Kidney epithelial cell (primary cell): ENCODE results near the gene PIM3. TPM values are rescaled to one million over a fixed set of nuclear protein-coding genes. Genes with fewer than 3 reads are reported as not detected.

Experiments
- DNase-seq: peaks from one replicate; pipeline ENCODE4 v3.0.0-alpha.2; 2010; ENCODE audit warnings: low read depth
- H3K27me3 ChIP-seq: 2 replicates; pipeline ENCODE4 v1.6.0; 2011; ENCODE audit warnings: low read length; ENCODE audit not compliant: control insufficient read depth, insufficient read depth
- H3K36me3 ChIP-seq: 2 replicates; pipeline ENCODE4 v1.5.1; 2011; ENCODE audit warnings: low read length; ENCODE audit not compliant: control insufficient read depth, insufficient read depth
- H3K4me3 ChIP-seq: 2 replicates; pipeline ENCODE4 v1.5.1; 2011; ENCODE audit warnings: low read depth, mild to moderate bottlenecking, control low read depth, low read length
- total RNA-seq: library from RNA; depleted of rRNA; stranded (reverse); fragments of >200 nt; gene quantifications from 2 replicates; pipeline ENCODE4 v1.2.3, GENCODE V29; 2015
- TF ChIP-seq, protein P1 (sequence below): IDR thresholded peaks from 2 replicates; pipeline ENCODE4 v1.5.1; 2011; ENCODE audit warnings: mild to moderate bottlenecking, moderate library complexity, low read length, control low read depth, inconsistent platforms; ENCODE audit not compliant: insufficient read depth, poor library complexity, severe bottlenecking

Gene PIM3
- total RNA-seq: 66.9 and 77.3 TPM in 2 replicates

DNA sequence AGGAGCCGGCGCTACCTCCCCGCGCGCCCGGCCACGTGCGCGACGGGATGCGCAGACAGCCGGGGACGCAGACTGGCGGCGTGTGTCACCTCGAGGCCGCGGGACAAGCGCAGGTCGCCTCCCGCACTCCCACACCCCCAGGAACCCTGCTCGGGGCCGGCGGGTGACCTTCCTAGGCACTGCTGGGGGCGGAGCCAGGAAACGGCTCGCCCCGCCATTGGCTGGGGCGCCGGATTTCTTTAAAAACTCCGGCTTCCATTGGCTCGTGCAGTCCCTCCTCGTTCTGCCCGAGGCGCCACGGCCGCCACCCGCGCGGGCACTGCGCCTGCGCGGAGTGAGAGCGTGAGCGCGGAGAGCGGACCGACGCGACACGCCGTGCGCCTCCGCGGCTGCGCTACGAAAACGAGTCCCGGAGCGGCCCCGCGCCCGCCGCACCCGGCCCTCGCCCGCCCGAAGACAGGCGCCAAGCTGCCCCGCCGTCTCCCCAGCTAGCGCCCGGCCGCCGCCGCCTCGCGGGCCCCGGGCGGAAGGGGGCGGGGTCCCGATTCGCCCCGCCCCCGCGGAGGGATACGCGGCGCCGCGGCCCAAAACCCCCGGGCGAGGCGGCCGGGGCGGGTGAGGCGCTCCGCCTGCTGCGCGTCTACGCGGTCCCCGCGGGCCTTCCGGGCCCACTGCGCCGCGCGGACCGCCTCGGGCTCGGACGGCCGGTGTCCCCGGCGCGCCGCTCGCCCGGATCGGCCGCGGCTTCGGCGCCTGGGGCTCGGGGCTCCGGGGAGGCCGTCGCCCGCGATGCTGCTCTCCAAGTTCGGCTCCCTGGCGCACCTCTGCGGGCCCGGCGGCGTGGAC, at the start of gene PIM3:
TSS of gene PIM3 (plus strand) at position 614 of the 846 bp plus-strand sequence. CDS start at position 790, 176 bp downstream.
- peak within 1 kb of the TSS; percentile 80 for H3K4me3 ChIP-seq
- DNase-seq: peak; percentile 58
- peaks cover 6% of the 10 kb centered on the region for H3K36me3 ChIP-seq
- no peaks in the 10 kb centered on the region for H3K27me3 ChIP-seq
- TF ChIP-seq, protein P1, sequence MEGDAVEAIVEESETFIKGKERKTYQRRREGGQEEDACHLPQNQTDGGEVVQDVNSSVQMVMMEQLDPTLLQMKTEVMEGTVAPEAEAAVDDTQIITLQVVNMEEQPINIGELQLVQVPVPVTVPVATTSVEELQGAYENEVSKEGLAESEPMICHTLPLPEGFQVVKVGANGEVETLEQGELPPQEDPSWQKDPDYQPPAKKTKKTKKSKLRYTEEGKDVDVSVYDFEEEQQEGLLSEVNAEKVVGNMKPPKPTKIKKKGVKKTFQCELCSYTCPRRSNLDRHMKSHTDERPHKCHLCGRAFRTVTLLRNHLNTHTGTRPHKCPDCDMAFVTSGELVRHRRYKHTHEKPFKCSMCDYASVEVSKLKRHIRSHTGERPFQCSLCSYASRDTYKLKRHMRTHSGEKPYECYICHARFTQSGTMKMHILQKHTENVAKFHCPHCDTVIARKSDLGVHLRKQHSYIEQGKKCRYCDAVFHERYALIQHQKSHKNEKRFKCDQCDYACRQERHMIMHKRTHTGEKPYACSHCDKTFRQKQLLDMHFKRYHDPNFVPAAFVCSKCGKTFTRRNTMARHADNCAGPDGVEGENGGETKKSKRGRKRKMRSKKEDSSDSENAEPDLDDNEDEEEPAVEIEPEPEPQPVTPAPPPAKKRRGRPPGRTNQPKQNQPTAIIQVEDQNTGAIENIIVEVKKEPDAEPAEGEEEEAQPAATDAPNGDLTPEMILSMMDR: no peak

DNA sequence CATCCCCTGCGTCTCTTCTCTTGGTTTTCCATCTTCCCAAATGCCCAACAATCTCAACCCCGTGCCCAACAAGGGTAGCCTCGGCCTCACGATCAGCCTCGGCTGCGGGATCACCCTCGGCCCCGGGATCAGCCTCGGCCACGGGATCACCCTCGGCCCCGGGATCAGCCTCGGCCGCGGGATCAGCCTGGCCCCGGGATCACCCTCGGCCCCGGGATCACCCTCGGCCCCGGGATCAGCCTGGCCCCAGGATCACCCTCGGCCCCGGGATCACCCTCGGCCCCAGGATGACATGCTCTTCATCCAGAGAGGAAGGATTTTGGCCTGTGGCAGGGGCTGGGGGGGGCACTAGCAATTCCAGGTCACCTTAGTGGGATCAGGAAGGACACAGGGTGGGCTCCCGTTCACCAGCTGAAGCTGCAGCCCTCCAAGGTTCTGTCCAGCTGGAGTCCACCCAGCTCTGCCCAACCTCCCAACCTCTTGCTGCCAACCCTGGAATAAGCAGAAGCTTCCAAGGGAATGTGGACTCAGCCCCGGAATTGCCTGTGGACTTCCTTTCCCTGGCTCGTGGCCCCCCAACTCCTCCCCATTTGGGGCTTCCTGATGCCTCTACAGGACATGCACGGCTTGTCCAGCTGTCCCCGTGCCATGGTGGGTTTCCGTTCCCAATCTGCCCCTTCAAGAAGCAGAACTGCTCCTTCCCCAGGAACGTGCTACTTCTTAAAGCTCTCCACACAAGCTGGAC, 48.5 kb upstream of the PIM3 start:
- no peaks in the 10 kb centered on the region for H3K27me3 ChIP-seq
- no peak overlapping the region for H3K4me3 ChIP-seq
- no peak for DNase-seq
- H3K36me3 ChIP-seq: peaks cover 1% of the 10 kb centered on the region
- TF ChIP-seq, protein P1: no peak

DNA sequence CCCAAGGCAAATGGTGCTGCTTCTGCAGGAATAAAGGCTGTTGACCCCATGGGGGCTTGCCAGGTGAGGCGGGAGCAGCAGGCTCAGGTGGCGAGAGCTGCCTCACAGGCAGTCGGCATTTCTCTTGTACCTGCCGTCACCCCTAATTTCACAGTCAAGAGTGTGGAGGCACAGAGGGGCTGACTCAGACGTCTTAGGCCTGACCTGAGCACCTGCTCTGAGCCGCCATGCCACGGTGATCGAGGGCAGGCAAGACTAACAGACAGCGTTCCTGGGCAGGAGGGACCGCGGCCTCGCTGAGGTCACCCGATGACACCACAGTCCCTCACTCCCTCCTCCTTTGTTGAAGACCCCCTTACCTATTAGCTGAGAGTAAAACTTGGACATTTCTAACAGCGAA, 47.5 kb upstream of the PIM3 start:
- DNase-seq: no peak
- H3K36me3 ChIP-seq: peaks cover 1% of the 10 kb centered on the region
- H3K4me3 ChIP-seq: no peak overlapping the region
- H3K27me3 ChIP-seq: no peaks in the 10 kb centered on the region
- TF ChIP-seq, protein P1: no peak

DNA sequence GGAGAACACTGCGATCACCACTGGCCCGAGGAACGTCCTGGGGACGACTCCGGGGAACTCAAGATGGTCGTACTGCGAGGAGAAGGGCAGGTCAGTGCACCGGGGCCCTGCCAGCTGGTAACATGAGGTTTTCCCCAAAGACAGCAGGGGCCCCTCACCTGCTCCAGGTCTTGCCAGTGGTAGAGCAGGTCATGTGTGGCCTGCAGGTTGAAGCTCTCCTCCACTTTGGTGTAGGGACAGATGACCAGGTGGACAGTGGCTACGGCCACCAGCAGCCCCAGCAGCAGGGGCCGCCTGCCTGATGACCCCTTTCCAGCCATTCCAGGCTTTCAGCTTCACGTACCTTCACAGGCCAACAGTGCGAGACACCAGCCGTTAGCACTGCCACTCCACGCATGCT, 47.1 kb upstream of the PIM3 start:
- TF ChIP-seq, protein P1: no peak
- H3K36me3 ChIP-seq: peaks cover 1% of the 10 kb centered on the region
- H3K27me3 ChIP-seq: no peaks in the 10 kb centered on the region
- DNase-seq: no peak
- H3K4me3 ChIP-seq: no peak overlapping the region

DNA sequence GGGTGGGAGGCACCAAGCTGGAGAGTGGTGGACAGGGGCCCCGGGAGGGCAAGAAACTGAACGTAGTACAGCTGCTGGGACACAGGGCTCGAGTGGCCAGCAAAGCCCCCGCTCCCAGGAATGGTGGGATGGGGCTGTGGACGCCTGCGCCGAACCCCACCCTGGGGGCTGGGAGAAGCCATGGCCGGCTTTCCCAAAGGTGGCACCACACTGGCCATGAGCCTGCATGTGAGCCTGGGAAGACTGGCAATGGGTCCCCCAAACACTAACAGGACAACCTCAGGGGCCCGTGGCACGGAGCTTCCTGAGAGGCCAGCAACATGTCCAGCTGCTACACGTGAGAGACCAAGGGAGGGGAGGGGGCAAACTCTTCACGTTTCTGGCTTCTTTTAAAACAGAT, 46.3 kb upstream of the PIM3 start:
- Histone ChIP-seq H3K4me3 (no peak overlapping the region), H3K36me3 (peaks cover 1% of the 10 kb centered on the region), H3K27me3 (no peaks in the 10 kb centered on the region)
- DNase-seq: no peak
- TF ChIP-seq, protein P1: no peak
